ENCODE results near the gene ALPP.
"Not testable (repeated sequence)": the region's sequence is repeated elsewhere in the genome, so short reads cannot be mapped to it uniquely, and the experiment has no call there.

The ALPP gene

GRCh38 chr2:232378735-232379151 lies at the start of gene ALPP:
Gene ALPP, plus strand, starts transcription at chr2:232378751. Its CDS starts 52 bp downstream, at chr2:232378803.
- not testable (repeated sequence) for H3K9me3 ChIP-seq (ENCODE audit: insufficient read depth, low read length); H3K27me3 ChIP-seq (ENCODE audit: insufficient read depth, insufficient read length); H3K36me3 ChIP-seq (ENCODE audit: insufficient read depth, insufficient read length, low read length); H3K4me3 ChIP-seq (ENCODE audit: insufficient read length, low read depth); DNase-seq (ENCODE audit: low read depth, low spot score); H3K4me1 ChIP-seq (ENCODE audit: insufficient read depth, insufficient read length)
- peak within 1 kb of the TSS; percentile 21 for H3K9ac ChIP-seq (ENCODE audit: insufficient read length, low read depth)

DNA sequence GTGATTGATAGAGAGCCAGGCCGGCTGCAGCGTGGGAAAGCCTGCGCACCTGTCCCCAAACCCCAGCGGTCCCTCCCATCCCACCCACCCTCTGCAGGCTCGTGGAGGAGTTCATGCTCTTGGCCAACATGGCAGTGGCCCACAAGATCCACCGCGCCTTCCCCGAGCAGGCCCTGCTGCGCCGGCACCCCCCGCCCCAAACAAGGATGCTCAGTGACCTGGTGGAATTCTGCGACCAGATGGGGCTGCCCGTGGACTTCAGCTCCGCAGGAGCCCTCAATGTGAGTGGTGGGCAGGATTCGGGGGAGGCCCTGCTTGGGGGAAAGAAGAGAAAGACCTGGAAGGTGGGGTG lies 48.9 kb upstream of the ALPP start:
- no peak for DNase-seq (ENCODE audit: low read depth, low spot score)
- Histone ChIP-seq H3K4me3 (ENCODE audit: insufficient read length, low read depth) (no peak overlapping the region), H3K9ac (ENCODE audit: insufficient read length, low read depth) (no peak overlapping the region), H3K36me3 (ENCODE audit: insufficient read depth, insufficient read length, low read length) (no peaks in the 10 kb centered on the region), H3K27me3 (ENCODE audit: insufficient read depth, insufficient read length) (no peaks in the 10 kb centered on the region), H3K9me3 (ENCODE audit: insufficient read depth, low read length) (no peaks in the 10 kb centered on the region), H3K4me1 (ENCODE audit: insufficient read depth, insufficient read length) (peaks cover 31% of the 10 kb centered on the region)
- TF ChIP-seq ZNF274 (IDR thresholded peaks at IDR 0.05; ENCODE audit: low read depth, low read length) (no peak), SUZ12 (IDR thresholded peaks at IDR 0.05; ENCODE audit: extremely low read depth, insufficient read depth, insufficient read length) (no peak), YY1 (IDR thresholded peaks at IDR 0.05; ENCODE audit: insufficient read depth, insufficient read length) (no peak)

- DNase-seq (ENCODE audit: low read depth, low spot score), result peak; percentile 43
- H3K9me3 ChIP-seq (ENCODE audit: insufficient read depth, low read length), result no peaks in the 10 kb centered on the region
- no peaks in the 10 kb centered on the region for H3K36me3 ChIP-seq (ENCODE audit: insufficient read depth, insufficient read length, low read length)
- H3K27me3 ChIP-seq (ENCODE audit: insufficient read depth, insufficient read length), result no peaks in the 10 kb centered on the region
- no peak overlapping the region for H3K9ac ChIP-seq (ENCODE audit: insufficient read length, low read depth)
- no peak overlapping the region for H3K4me3 ChIP-seq (ENCODE audit: insufficient read length, low read depth)
- H3K4me1 ChIP-seq (ENCODE audit: insufficient read depth, insufficient read length), result peaks cover 33% of the 10 kb centered on the region
- no peak for TF ChIP-seq ZNF274 (IDR thresholded peaks at IDR 0.05; ENCODE audit: low read depth, low read length)
- no peak for TF ChIP-seq SUZ12 (IDR thresholded peaks at IDR 0.05; ENCODE audit: extremely low read depth, insufficient read depth, insufficient read length)
- TF ChIP-seq YY1 (IDR thresholded peaks at IDR 0.05; ENCODE audit: insufficient read depth, insufficient read length), result no peak
Observed at GRCh38 chr2:232330068-232330999, 48.2 kb upstream of the ALPP start.

DNA sequence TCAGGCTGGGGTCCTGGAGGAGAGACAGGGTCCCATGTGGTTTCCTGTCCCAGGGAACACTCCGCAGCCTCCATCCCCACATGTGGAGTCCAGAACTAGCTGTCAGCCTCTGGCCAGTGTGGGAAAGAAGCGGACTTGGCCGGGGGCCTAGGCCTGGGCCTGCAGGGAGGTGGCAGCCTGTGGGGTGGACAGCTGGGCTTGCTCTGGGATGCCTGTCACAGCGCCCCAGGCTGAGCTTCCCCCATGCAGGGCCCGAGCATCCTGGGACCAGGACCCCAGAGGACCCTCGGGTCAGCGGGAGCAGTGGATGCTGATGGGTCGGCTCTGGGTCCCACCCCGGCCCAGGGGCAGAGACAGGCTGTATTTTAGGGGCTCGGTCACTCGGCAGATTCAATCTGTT lies 47.5 kb upstream of the ALPP start:
- H3K27me3 ChIP-seq (ENCODE audit: insufficient read depth, insufficient read length); DNase-seq (ENCODE audit: low read depth, low spot score); H3K4me3 ChIP-seq (ENCODE audit: insufficient read length, low read depth); H3K9ac ChIP-seq (ENCODE audit: insufficient read length, low read depth); H3K36me3 ChIP-seq (ENCODE audit: insufficient read depth, insufficient read length, low read length); H3K9me3 ChIP-seq (ENCODE audit: insufficient read depth, low read length): not testable (repeated sequence)
- peaks cover 33% of the 10 kb centered on the region for H3K4me1 ChIP-seq (ENCODE audit: insufficient read depth, insufficient read length)

- peaks cover 30% of the 10 kb centered on the region for H3K4me1 ChIP-seq (ENCODE audit: insufficient read depth, insufficient read length)
- not testable (repeated sequence) for H3K9ac ChIP-seq (ENCODE audit: insufficient read length, low read depth); H3K9me3 ChIP-seq (ENCODE audit: insufficient read depth, low read length); H3K4me3 ChIP-seq (ENCODE audit: insufficient read length, low read depth); H3K27me3 ChIP-seq (ENCODE audit: insufficient read depth, insufficient read length); H3K36me3 ChIP-seq (ENCODE audit: insufficient read depth, insufficient read length, low read length); DNase-seq (ENCODE audit: low read depth, low spot score)
Observed at GRCh38 chr2:232331641-232332040, 46.9 kb upstream of the ALPP start.

DNA sequence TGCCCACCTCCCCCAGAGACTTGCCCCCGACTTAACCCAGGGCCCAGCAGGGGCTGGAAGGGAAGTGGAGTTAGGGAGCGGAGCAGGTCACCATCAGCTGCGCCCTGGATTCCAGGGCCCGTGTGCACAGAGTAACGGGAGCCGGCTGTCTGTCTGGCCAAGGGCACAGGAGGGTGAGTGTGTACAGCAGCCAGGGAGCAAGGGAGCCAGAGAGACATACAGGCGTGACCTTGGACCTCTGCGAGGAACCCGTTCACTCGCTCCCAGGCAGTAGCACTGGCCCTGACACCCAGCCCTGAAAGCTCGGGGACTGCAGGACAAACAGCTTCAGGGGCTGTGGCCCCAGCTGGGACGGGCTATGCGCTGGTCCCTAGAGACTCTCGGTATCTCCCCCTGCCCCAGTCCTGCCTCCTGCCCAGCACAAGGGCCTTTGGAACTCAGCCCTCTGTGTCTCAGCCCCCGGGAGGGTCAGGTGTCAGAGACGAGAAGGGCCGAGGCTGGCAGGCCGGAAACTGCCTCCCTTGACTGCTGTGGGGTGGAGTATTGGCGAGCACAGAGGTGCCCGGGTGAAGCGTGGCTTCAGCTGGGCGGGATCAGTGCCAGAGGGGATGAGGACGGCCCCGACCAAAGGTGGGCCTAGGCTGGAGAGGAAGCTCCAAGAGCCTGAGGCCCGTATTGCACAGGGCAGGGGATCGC lies 46.2 kb upstream of the ALPP start:
- not testable (repeated sequence) for H3K36me3 ChIP-seq (ENCODE audit: insufficient read depth, insufficient read length, low read length); H3K4me3 ChIP-seq (ENCODE audit: insufficient read length, low read depth); H3K9ac ChIP-seq (ENCODE audit: insufficient read length, low read depth); DNase-seq (ENCODE audit: low read depth, low spot score); H3K9me3 ChIP-seq (ENCODE audit: insufficient read depth, low read length); H3K27me3 ChIP-seq (ENCODE audit: insufficient read depth, insufficient read length)
- peaks cover 28% of the 10 kb centered on the region for H3K4me1 ChIP-seq (ENCODE audit: insufficient read depth, insufficient read length)

GRCh38 chr2:232332940-232333259 lies 45.7 kb upstream of the ALPP start:
- peaks cover 9% of the 10 kb centered on the region for H3K36me3 ChIP-seq (ENCODE audit: insufficient read depth, insufficient read length, low read length)
- no peaks in the 10 kb centered on the region for H3K27me3 ChIP-seq (ENCODE audit: insufficient read depth, insufficient read length)
- no peak overlapping the region for H3K9ac ChIP-seq (ENCODE audit: insufficient read length, low read depth)
- peaks cover 28% of the 10 kb centered on the region for H3K4me1 ChIP-seq (ENCODE audit: insufficient read depth, insufficient read length)
- DNase-seq (ENCODE audit: low read depth, low spot score), result no peak
- TF ChIP-seq ZNF274 (IDR thresholded peaks at IDR 0.05; ENCODE audit: low read depth, low read length) (no peak), SUZ12 (IDR thresholded peaks at IDR 0.05; ENCODE audit: extremely low read depth, insufficient read depth, insufficient read length) (no peak), YY1 (IDR thresholded peaks at IDR 0.05; ENCODE audit: insufficient read depth, insufficient read length) (no peak)
- no peaks in the 10 kb centered on the region for H3K9me3 ChIP-seq (ENCODE audit: insufficient read depth, low read length)
- no peak overlapping the region for H3K4me3 ChIP-seq (ENCODE audit: insufficient read length, low read depth)

Data from NT2/D1 (cell line).